Measurements from ENCODE around the gene PTPRN2. TPM values are rescaled to one million over a fixed set of nuclear protein-coding genes. Genes with fewer than 3 reads are reported as not detected.

Gene PTPRN2
- total RNA-seq, 4 donors from 2014 or later: 6.6 to 10.7 (median 8.2) TPM

DNA sequence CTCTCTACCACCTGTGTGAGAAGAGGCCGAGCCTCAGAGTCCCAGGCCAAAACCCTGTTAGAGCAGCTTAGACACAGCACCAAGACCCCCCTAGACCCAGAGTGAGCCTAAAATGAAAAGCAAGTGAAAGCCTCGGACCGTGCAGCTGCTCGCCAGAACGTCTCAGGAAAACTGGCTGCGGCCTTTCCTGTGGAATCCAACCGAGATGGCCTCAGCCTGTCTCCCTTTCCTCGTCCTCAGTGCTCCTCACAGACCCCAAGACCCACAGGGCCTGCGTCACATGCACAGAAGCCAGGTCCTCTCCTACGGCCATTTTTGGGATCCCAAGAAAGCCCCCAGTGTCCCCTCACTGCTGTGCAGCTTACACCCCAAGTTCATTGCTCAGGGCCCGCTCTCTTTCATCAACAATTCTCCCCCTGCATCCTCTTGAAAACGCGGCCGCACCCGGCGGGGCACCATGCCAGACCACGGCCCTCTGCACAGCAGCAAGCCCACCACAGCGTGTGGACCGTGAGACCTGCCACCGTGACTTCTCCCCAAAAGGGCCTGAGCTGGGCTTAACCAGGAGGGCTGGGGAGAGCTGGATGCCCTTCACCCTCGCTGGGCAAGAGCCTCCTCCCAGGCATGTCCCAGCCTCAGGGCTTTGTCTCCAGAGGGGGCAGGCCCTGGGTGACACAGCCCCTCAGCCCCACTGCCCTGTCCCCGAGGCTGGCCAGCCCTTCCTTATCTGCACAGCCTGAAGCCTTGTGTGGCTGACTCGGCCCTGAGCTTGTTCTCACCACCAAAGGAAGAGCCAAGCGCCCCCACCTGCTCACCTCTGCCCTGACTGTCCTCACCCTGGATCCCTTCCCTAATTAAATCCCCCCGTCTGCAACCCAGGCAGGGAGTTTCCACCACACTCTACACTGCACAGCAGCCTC lies 142.9 kb downstream of the PTPRN2 start:
- Histone ChIP-seq H3K36me3 (no peaks in the 10 kb centered on the region), H3K9me3 (no peaks in the 10 kb centered on the region), H3K27ac (no peak overlapping the region), H3K4me1 (no peaks in the 10 kb centered on the region), H3K4me3 (no peak overlapping the region), H3K27me3 (no peaks in the 10 kb centered on the region)
- DNase-seq (ENCODE audit: low spot score in 2 of 2): no peak
- WGBS, 2 donors: 69 to 77% methylated on average over 25 of the region's 25 CpGs
- TF ChIP-seq EP300 (IDR thresholded peaks at IDR 0.05): no peak
- TF ChIP-seq, protein P1, sequence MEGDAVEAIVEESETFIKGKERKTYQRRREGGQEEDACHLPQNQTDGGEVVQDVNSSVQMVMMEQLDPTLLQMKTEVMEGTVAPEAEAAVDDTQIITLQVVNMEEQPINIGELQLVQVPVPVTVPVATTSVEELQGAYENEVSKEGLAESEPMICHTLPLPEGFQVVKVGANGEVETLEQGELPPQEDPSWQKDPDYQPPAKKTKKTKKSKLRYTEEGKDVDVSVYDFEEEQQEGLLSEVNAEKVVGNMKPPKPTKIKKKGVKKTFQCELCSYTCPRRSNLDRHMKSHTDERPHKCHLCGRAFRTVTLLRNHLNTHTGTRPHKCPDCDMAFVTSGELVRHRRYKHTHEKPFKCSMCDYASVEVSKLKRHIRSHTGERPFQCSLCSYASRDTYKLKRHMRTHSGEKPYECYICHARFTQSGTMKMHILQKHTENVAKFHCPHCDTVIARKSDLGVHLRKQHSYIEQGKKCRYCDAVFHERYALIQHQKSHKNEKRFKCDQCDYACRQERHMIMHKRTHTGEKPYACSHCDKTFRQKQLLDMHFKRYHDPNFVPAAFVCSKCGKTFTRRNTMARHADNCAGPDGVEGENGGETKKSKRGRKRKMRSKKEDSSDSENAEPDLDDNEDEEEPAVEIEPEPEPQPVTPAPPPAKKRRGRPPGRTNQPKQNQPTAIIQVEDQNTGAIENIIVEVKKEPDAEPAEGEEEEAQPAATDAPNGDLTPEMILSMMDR (IDR thresholded peaks at IDR 0.05): no peak
- TF ChIP-seq POLR2A (IDR thresholded peaks at IDR 0.05): no peak

GRCh38 chr7:158443688-158444483 lies 143.7 kb downstream of the PTPRN2 start:
- 87 to 88% methylated on average over 14 to 19 of the region's 19 CpGs for WGBS, 2 donors
- no peak overlapping the region for H3K4me3 ChIP-seq
- DNase-seq (ENCODE audit: low spot score in 2 of 2): no peak
- H3K36me3 ChIP-seq: no peaks in the 10 kb centered on the region
- no peaks in the 10 kb centered on the region for H3K4me1 ChIP-seq
- H3K27me3 ChIP-seq: no peaks in the 10 kb centered on the region
- TF ChIP-seq EP300 (IDR thresholded peaks at IDR 0.05) (no peak), POLR2A (IDR thresholded peaks at IDR 0.05) (no peak)
- TF ChIP-seq, protein P1 (IDR thresholded peaks at IDR 0.05): no peak
- H3K9me3 ChIP-seq: no peaks in the 10 kb centered on the region
- H3K27ac ChIP-seq: no peak overlapping the region

GRCh38 chr7:158443014-158443687 lies 144.5 kb downstream of the PTPRN2 start:
- TF ChIP-seq EP300 (IDR thresholded peaks at IDR 0.05): no peak
- H3K9me3 ChIP-seq: no peaks in the 10 kb centered on the region
- H3K27me3 ChIP-seq: no peaks in the 10 kb centered on the region
- no peak for DNase-seq (ENCODE audit: low spot score in 2 of 2)
- WGBS, 2 donors: 86 to 87% methylated on average over 27 to 28 of the region's 28 CpGs
- no peak overlapping the region for H3K4me3 ChIP-seq
- no peak overlapping the region for H3K27ac ChIP-seq
- H3K4me1 ChIP-seq: no peaks in the 10 kb centered on the region
- no peaks in the 10 kb centered on the region for H3K36me3 ChIP-seq

DNA sequence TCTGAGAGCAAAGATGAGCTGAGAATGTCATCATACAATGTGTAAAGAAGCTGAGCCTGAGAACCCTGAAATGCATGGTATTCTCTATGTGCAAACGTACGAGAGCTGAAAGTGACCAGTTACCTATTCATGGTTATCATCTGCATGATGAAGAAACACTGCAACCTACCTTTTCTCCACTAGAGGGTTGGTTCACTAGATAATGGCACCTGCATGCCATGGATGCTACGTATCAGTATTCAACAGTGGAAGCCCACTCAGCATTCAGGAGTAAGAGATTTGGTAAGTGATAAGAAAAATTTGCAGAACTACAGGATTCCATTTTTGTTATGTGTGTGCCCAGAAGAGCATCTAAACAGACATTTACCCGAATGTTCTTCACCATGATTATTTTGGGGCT lies 145.4 kb downstream of the PTPRN2 start:
- Histone ChIP-seq H3K4me3 (no peak overlapping the region), H3K9me3 (no peaks in the 10 kb centered on the region), H3K36me3 (no peaks in the 10 kb centered on the region), H3K27ac (no peak overlapping the region), H3K4me1 (no peaks in the 10 kb centered on the region), H3K27me3 (no peaks in the 10 kb centered on the region)
- DNase-seq (ENCODE audit: low spot score in 2 of 2): no peak
- TF ChIP-seq, protein P1 (IDR thresholded peaks at IDR 0.05): no peak
- no peak for TF ChIP-seq EP300 (IDR thresholded peaks at IDR 0.05)
- TF ChIP-seq POLR2A (IDR thresholded peaks at IDR 0.05): no peak
- WGBS, 2 donors: 78 to 88% methylated on average over 4 of the region's 4 CpGs

- H3K9me3 ChIP-seq: no peaks in the 10 kb centered on the region
- H3K27me3 ChIP-seq: no peaks in the 10 kb centered on the region
- H3K27ac ChIP-seq: no peak overlapping the region
- 75 to 82% methylated on average over 8 of the region's 8 CpGs for whole genome bisulfite sequencing, 2 donors
- H3K4me3 ChIP-seq: no peak overlapping the region
- no peaks in the 10 kb centered on the region for H3K4me1 ChIP-seq
- TF ChIP-seq, protein P1 (IDR thresholded peaks at IDR 0.05): no peak
- no peak for TF ChIP-seq EP300 (IDR thresholded peaks at IDR 0.05)
- no peak for TF ChIP-seq POLR2A (IDR thresholded peaks at IDR 0.05)
- no peaks in the 10 kb centered on the region for H3K36me3 ChIP-seq
- no peak for DNase-seq (ENCODE audit: low spot score in 2 of 2)
These were observed 148.6 kb downstream of the PTPRN2 start for GRCh38 chr7:158439035-158439434.
